Breast epithelium (tissue), 4 donors: ENCODE results near the gene SNTB2. TPM values are rescaled to one million over a fixed set of nuclear protein-coding genes. Genes with fewer than 3 reads are reported as not detected.

Source experiments
- DNase-seq, 2 donors: peaks; one replicate each; pipeline ENCODE4 v3.0.0-alpha.2; 2019; ENCODE audit warnings: low spot score in 2 of 2
- H3K27ac ChIP-seq, 2 donors: fragments of 200-600 bp; sonication (generic) in 1 of 2; one replicate each; pipeline ENCODE4 v1.5.1; 2016 to 2019; ENCODE audit warnings: mild to moderate bottlenecking in 1 of 2
- H3K27me3 ChIP-seq, 2 donors: fragments of 200-600 bp; sonication (generic) in 1 of 2; one replicate each; pipeline versions ENCODE4 v1.5.1 to v1.6.0; 2017 to 2019; ENCODE audit warnings: control low read depth in 1 of 2, mild to moderate bottlenecking in 1 of 2
- H3K36me3 ChIP-seq: fragments of 200-600 bp; one replicate; pipeline ENCODE4 v1.5.1; 2019
- H3K4me1 ChIP-seq, 2 donors: fragments of 200-600 bp; sonication (generic); one replicate each; pipeline ENCODE4 v1.5.1; 2016 to 2019; ENCODE audit warnings: control low read depth in 1 of 2
- H3K4me3 ChIP-seq, 3 donors: fragments of 200-600 bp; sonication (generic); 1 replicate in 2 of 3; 2 replicates in 1 of 3; pipeline ENCODE4 v1.5.1; 2016 to 2019; ENCODE audit warnings: mild to moderate bottlenecking in 3 of 3, moderate library complexity in 2 of 3
- H3K9me3 ChIP-seq, 2 donors: fragments of 200-600 bp; sonication (generic) in 1 of 2; one replicate each; pipeline ENCODE4 v1.5.1; 2016 to 2019; ENCODE audit warnings: control low read depth in 1 of 2
- CTCF ChIP-seq, 3 donors: fragments of 450-650 bp; IDR thresholded peaks; one replicate each; pipeline ENCODE4 v1.5.1; 2016 to 2017; ENCODE audit warnings: antibody characterized with exemption in 3 of 3, mild to moderate bottlenecking in 3 of 3, moderate library complexity in 3 of 3
- POLR2A ChIP-seq: fragments of 450-650 bp; IDR thresholded peaks from one replicate; pipeline ENCODE4 v1.6.1; 2016; ENCODE audit warnings: antibody characterized with exemption, mild to moderate bottlenecking, moderate library complexity
- POLR2AphosphoS5 ChIP-seq, 3 donors: sonication (generic); formaldehyde crosslinking; IDR thresholded peaks; one replicate each; pipeline ENCODE4 v1.6.1; 2017; ENCODE audit warnings: antibody characterized with exemption in 3 of 3
- intact Hi-C: fragments of 100-400 bp; cut with DNase I; formaldehyde crosslinking; loops from one replicate; pipeline ENCODE4 v1.15.1; 2023; ENCODE audit warnings: low total_unique reads
- total RNA-seq, 3 donors: library from RNA; depleted of rRNA; stranded (reverse); fragments of >200 nt; gene quantifications; one replicate each; pipeline ENCODE4 v1.1.0, GENCODE V29; 2016

The SNTB2 gene
- total RNA-seq, 3 donors from 2014 or later, result 29.8 to 78.1 (median 36.6) TPM

- H3K4me1 ChIP-seq, result peaks cover 3 to 8% of the 10 kb centered on the region in 2 donors
- no peaks in the 10 kb centered on the region for H3K9me3 ChIP-seq
- H3K36me3 ChIP-seq, result no peaks in the 10 kb centered on the region
- peak overlapping the region; percentile 68 to 89 (median 76) for H3K4me3 ChIP-seq
- intact Hi-C loops, result no loop called here
- no peaks in the 10 kb centered on the region for H3K27me3 ChIP-seq
- no peak for DNase-seq
- TF ChIP-seq POLR2AphosphoS5 (IDR thresholded peaks at IDR 0.05) (no peak), CTCF (IDR thresholded peaks at IDR 0.05) (no peak), POLR2A (no peak)
- peak overlapping the region; percentile 83 to 88 for H3K27ac ChIP-seq
These were observed 153.2 kb downstream of the SNTB2 start for GRCh38 chr16:69340095-69340644.

- H3K4me1 ChIP-seq, result peaks cover 0 to 8% of the 10 kb centered on the region in 2 donors
- no peak for TF ChIP-seq CTCF (IDR thresholded peaks at IDR 0.05)
- no peak for TF ChIP-seq POLR2AphosphoS5 (IDR thresholded peaks at IDR 0.05)
- no peak for TF ChIP-seq POLR2A
- DNase-seq, result no peak
These were observed 157.2 kb downstream of the SNTB2 start for GRCh38 chr16:69344171-69344570.

GRCh38 chr16:69345923-69346322 is 159.0 kb downstream of the SNTB2 start:
- Histone ChIP-seq H3K9me3 (no peaks in the 10 kb centered on the region), H3K27ac (no peak overlapping the region), H3K4me1 (peaks cover 0 to under 1% of the 10 kb centered on the region in 2 donors), H3K4me3 (no peak overlapping the region), H3K27me3 (no peaks in the 10 kb centered on the region), H3K36me3 (no peaks in the 10 kb centered on the region)
- DNase-seq, result no peak
- TF ChIP-seq CTCF (IDR thresholded peaks at IDR 0.05), result no peak
- TF ChIP-seq POLR2A, result no peak
- intact Hi-C loops, result no loop called here

More at GRCh38 chr16:69344171-69344570, 157.2 kb downstream of the SNTB2 start:
- no peak overlapping the region for H3K27ac ChIP-seq
- H3K9me3 ChIP-seq, result no peaks in the 10 kb centered on the region
- no peaks in the 10 kb centered on the region for H3K36me3 ChIP-seq
- intact Hi-C loops, result no loop called here
- no peaks in the 10 kb centered on the region for H3K27me3 ChIP-seq
- no peak overlapping the region for H3K4me3 ChIP-seq

- Histone ChIP-seq H3K4me3 (no peak overlapping the region), H3K4me1 (no peaks in the 10 kb centered on the region), H3K27me3 (no peaks in the 10 kb centered on the region), H3K27ac (no peak overlapping the region), H3K9me3 (no peaks in the 10 kb centered on the region), H3K36me3 (no peaks in the 10 kb centered on the region)
- intact Hi-C loops, result no loop called here
- no peak for DNase-seq
- TF ChIP-seq POLR2A (no peak), CTCF (IDR thresholded peaks at IDR 0.05) (no peak), POLR2AphosphoS5 (IDR thresholded peaks at IDR 0.05) (no peak)
These were observed 159.7 kb downstream of the SNTB2 start for GRCh38 chr16:69346683-69347082.

GRCh38 chr16:69348222-69348621 is 161.3 kb downstream of the SNTB2 start:
- H3K4me1 ChIP-seq, result no peaks in the 10 kb centered on the region
- H3K36me3 ChIP-seq, result no peaks in the 10 kb centered on the region
- H3K27ac ChIP-seq, result no peak overlapping the region
- H3K9me3 ChIP-seq, result no peaks in the 10 kb centered on the region
- no peaks in the 10 kb centered on the region for H3K27me3 ChIP-seq
- H3K4me3 ChIP-seq, result no peak overlapping the region
- TF ChIP-seq POLR2A (no peak), POLR2AphosphoS5 (IDR thresholded peaks at IDR 0.05) (no peak)
- intact Hi-C loops, result no loop called here
- DNase-seq, result no peak
